OCI-LY3 (cell line): ENCODE measurements around the gene MIDN.

Source experiments
- EZH2phosphoT487 ChIP-seq: fragments of 200-600 bp; shearing (Covaris generic); IDR thresholded peaks from 2 replicates; pipeline ENCODE4 v1.6.1; 2018; ENCODE audit warnings: antibody characterized with exemption, mixed run types, low read depth
- TF ChIP-seq, protein P1 (sequence below): fragments of 200-600, 300-600 bp; sonication (generic); IDR thresholded peaks from 2 replicates; pipeline ENCODE4 v1.5.1; 2014; ENCODE audit warnings: antibody characterized with exemption, low read length, low read depth

DNA sequence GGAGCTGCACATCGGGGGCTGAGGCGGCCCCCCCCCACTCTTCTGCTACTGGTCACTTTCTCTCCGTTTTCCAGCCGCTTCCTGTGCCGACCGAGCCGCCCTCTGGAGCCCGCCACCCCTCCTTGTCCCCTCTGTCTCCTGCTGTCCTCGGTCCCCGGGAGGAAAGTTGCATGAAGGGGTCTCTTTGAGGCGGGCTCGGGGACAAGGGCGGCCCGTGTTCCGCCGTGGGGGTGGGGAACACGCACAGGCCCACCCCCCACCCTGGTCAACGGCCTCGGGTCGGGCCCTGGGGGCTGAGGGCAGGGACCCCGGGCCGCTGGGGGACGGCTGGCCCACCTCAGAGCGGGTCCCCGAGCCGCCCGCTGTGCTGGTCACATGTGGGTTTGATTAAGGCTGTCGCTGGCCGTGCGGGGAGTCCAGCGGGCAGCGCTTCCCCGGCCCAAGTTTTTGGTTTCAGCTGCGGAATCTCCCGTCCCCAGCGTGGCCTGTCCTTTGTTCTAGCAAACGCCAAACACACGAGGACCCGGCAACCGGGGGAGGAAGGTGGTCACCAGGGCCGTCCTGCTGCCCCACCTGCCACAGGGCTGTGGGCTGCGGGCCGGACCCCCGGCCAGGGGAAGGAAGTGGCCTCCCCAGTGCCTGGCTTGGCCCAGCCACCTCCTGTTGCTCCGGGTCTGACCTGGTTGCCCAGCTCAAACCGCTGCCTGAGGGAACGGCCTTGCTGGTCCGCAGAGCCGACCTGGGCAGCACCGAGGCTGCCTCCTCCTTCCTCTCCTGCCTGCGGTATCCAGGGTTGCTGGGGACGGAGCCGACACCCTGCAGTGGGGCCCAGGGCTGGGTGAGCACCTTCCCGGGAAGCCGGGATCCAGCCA lies 39.2 kb downstream of the MIDN start:
- TF ChIP-seq, protein P1, sequence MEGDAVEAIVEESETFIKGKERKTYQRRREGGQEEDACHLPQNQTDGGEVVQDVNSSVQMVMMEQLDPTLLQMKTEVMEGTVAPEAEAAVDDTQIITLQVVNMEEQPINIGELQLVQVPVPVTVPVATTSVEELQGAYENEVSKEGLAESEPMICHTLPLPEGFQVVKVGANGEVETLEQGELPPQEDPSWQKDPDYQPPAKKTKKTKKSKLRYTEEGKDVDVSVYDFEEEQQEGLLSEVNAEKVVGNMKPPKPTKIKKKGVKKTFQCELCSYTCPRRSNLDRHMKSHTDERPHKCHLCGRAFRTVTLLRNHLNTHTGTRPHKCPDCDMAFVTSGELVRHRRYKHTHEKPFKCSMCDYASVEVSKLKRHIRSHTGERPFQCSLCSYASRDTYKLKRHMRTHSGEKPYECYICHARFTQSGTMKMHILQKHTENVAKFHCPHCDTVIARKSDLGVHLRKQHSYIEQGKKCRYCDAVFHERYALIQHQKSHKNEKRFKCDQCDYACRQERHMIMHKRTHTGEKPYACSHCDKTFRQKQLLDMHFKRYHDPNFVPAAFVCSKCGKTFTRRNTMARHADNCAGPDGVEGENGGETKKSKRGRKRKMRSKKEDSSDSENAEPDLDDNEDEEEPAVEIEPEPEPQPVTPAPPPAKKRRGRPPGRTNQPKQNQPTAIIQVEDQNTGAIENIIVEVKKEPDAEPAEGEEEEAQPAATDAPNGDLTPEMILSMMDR, result no peak
- no peak for TF ChIP-seq EZH2phosphoT487
